NCI-H1105 (cell line): ENCODE results near the gene DYNC1I2.

Source experiments
- DNase-seq: peaks from one replicate; lab custom pipeline; 2025; lab: John Stamatoyannopoulos, UW

DYNC1I2 gene

DNA sequence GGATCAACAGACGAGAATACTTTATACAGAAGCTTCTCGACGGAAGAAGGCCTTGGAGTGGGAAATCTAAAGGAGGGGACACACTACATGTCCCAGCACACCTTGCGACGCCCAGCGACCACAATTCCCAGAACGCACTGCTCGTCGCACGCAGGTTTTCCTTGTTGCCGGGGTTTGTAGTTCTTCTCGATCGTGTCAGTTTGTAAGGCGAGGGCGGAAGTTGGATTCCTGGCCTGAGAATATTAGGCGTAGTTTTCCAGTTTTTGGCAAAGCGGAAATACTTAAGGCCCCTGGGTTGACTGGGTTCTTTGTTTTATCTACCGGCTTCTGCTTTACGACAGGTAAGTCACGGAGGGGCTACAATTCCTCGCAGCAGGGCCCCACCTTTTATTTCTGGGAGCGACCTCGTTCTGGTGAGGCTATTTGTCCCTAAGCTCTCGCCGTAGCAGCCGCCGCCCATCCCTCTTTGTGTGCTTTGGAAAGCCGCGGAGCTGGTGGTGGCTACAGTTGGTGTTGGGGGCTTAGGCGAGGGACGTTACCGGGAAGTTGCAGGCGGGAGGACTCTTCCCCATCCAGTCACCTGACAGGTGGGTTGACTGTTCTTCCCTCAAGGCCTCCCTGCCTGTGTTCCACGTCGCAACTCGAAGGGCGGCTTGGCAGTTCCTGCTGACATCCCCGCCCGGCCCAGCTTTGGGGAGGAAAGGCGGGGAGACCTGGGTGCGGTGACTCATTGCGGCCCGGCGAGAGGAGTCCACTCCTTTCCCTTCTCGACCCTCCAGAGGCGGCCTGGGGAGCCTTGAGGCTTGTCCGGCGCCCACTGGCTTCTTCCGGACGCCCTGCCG lies at the start of gene DYNC1I2:
DYNC1I2 (plus strand) TSS at position 183 of the 842 bp plus-strand sequence. CDS start 2,687 bp downstream, outside the sequence.
- peak; percentile 84 for DNase-seq

DNA sequence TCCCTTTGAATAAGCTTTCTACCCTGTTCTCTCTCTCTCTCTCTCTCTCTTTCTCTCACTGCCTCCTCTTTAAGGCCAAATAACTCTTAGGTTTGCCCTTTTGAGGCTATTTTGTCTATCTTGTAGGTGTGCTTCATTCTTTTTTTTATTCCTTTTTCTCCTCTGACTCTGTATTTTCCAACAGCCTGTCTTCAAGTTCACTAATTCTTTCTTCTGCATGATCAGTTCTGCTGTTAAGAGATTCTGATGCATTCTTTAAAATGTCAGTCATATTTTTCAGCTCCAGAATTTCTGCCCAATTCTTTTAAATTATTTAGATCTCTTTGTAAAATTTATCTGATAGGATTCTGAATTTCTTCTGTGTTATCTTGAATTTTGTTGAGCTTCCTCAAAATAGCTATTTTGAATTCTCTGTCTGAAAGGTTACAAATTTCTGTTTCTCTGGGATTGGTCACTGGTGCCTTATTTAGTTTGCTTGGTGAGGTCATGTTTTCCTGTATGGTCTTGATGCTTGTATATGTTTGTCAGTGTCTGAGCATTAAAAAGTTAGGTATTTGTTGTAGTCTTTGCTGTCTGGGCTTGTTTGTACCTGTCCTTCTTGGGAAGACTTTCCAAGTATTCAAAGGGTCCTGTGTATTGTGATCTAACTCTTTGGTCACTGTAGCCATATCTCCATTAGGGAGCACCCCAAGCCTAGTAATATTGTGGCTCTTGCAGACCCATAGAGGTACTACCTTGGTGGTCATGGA lies 35.4 kb upstream of the DYNC1I2 start:
- DNase-seq = no peak

DNA sequence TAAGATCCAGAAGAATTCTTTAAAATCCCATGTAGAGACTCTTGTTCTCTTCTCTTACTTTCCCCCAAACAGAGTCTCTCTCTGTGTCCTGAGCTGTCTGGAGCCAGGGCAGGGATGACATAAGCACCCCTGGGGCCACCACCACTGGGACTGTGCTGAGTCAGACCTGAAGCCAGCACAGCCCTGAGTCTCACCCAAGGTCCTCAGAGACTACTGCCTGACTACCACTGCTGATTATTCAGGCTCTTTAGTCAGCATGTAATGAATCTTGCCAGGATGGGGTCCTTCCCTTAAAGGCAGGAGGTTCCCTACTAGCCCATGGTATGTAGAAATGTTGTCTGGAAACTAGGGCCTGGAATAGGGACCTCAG lies 34.9 kb upstream of the DYNC1I2 start:
- no peak for DNase-seq

DNA sequence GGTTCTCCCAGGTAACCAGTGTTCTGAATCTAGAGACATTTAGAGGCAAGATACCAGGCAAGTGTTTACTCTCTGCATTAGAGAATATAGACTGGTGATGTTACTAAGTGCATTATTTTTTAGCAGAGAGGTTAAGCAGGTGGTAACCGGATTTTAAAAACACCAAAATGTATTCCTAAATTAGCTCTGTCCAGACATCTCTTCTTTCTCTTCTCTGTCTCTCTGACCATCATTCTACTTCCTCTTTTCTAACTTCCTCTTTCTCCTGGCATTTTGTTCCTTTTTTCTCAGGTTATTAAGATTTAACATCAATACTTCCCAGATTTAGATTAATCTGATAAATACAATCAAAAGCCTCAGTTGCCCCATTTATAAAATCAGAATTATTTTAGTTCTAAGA lies 31.7 kb upstream of the DYNC1I2 start:
- no peak for DNase-seq

DNA sequence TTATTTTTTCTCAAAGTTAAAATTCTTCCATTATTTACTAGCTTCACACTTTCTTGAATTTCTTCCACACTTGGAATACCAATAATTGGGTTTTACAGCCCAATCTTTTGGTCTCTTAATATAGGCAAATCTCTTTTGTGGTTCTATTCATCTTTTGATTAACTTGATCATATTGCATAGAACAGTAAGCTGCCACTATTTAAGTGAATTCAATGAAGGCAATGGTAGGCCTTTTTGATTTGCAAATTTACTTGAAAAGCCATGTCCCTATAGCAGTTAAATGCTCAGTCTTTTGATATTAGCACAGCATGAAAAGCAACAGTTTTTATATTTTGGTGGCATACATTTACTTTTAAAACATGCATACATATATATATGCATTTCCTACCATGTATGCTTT lies 20.2 kb upstream of the DYNC1I2 start:
- no peak for DNase-seq

DNA sequence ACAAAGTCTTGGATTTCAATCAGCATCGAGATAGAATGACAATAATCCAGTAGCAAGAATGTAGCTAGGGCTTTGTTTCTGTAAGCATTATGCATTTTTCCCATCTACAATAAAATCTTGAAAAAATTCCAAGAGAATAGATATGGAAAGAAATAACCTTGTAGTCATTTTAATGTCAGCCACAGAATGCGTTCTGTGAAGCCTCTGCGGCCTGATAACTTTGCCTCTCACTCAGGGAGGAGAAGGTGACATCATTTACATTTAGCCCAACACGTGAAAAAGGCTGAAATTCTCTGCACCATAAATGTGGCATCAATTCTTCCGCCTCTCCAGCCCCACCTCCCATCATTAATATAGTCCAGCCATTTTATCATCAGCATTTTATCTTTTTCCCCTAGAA lies 19.1 kb upstream of the DYNC1I2 start:
- no peak for DNase-seq

DNA sequence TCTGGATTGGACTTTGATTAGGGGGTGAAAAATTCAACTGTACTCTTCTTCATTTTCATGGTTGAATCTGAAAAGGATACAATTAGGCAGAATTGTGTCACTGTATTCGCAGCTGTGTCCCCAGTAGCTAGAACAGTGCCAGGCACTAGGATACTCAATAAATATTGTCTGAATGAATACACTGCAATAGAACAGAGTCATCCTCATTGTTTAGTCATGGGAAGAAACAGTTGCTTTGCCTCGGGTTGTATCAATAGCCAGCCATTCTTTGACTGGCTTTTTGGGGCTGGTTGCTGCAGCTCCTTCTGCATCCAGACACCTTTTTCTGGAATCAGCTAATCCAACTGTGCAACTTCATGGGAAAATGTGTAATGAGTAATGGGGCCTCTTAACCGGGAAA lies 18.1 kb upstream of the DYNC1I2 start:
- no peak for DNase-seq

DNA sequence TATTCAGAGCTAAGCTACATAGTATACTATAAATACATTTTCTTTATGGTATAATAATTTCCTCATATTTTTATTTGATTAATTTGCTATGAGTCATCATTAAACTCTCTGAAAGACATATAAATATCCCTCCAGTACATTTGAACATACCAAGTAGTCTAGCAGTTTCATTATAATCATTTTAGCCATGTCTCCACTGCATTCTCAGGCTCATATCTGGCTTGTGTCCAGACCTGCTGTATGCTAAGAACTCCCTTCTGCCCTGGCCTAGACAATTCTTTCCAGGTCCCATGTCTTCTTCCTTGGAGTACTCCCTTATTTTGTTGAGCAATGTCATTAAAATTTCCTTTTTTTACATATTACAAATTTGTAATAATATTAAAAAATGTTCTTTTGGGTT lies 16.6 kb upstream of the DYNC1I2 start:
- no peak for DNase-seq

DNA sequence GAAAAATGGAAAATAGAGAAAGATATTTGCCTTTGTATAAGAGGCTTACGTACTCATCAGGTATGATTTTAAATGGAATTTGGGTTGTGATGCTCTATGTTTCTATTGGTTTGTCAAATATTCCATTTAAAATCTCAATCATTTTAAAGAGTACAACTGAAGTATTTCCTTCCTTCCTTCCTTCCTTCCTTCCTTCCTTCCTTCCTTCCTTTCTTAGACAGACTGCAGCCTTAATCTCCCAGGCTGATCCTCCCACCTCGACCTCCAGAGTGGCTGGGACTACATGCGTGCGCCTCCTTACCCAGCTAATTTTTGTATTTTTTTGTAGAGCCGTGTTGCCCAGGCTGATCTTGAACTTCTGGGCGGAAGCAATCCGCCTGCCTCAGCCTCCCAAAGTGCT lies 15.4 kb upstream of the DYNC1I2 start:
- DNase-seq = no peak

DNA sequence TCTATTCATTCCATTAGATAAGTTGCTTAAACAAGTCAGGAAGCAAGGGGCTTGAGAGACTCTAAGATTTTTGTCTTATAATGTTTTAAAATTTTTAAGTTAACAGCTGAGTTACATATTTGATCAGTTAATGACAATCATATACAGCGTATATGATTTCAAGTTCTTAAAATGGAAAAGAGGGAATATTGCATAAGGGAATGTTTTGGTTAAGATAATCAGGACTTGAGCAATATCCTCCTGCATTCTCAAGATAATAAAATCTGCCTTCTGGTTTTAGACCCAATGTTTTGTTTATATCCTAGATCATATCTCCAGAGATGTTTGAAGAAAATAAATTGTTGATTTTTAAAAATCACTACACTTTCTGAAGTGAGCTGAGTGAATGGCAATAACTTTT lies 13.4 kb upstream of the DYNC1I2 start:
- DNase-seq = no peak

DNA sequence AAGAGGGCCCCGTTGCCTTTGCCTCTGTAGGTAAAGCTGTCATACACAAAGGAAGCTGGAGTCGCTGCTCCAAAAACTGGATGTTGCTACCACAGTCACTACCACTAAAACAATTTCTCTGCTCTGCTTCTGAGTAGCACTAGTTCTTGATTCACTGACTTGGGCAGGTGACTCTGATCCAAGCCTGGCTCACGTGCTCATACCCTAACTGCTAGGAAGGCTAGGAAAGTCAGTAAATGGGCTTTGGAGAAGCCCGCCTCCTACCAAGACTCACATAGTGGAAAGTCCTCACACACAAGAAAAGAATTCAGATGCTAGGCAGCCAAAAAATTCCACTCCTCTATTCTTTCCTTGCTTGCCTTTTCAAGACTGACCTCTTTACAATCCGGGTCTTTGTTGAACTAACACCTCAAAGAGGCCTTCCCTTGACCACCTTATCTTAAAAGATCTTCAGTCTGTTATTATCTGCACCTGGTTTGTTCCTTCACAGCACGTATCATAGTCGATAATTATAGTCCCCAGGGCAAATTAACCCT lies 11.4 kb upstream of the DYNC1I2 start:
- DNase-seq = no peak

DNA sequence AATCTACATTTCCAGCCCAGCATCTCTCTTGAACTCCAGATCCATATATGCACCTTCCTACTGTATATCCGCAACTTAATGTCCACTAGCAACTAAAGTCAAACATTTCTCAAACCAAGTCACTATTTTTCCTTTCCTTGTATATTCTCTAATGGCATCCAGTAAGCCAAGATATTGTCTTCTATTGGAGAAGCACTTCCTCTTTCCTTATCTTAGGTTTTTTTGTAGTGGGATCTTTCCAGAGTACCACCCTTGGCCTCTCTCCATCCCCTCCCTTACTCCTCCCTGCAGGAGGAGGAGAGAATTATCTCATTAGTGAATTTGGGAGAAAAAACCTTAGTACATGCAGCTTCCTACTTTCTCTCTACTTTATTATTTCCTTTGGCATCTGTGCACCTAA lies 8.7 kb upstream of the DYNC1I2 start:
- DNase-seq = no peak

DNA sequence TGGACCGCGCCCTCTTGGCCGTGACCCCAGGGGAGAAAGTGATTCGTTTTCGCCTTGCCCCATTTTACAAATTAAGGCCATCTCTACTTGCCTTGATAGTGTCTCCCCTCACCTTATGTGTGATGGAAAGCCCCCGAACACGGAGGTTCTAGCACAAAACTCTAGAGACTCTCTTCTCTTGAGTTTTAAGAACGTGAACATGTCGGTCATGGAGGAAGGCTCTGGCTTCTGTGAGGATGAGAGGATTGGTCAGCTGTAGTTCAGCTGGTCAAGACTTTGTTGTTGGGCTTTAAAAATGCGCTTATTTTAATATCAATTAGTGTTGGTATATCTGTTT lies 828 bp downstream of the DYNC1I2 start:
- DNase-seq = no peak

DNA sequence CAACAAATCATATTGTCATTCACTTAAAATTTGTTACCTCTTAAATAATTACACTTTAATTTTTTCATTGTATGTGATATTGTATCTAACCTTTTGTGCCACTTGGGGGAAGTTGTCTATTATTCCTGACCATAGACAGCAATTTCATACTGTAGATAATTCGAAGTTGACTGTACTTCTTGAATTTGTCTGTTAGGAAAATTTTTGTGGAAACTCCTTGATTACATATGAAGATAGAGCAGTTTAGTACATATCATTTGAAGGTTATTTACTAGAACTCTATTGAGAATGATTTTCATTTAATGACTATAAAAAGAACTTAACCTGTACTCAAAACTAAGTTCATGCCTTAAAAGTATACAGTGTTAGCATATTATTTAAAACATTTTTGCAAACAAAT lies 5.1 kb downstream of the DYNC1I2 start:
- no peak for DNase-seq

DNA sequence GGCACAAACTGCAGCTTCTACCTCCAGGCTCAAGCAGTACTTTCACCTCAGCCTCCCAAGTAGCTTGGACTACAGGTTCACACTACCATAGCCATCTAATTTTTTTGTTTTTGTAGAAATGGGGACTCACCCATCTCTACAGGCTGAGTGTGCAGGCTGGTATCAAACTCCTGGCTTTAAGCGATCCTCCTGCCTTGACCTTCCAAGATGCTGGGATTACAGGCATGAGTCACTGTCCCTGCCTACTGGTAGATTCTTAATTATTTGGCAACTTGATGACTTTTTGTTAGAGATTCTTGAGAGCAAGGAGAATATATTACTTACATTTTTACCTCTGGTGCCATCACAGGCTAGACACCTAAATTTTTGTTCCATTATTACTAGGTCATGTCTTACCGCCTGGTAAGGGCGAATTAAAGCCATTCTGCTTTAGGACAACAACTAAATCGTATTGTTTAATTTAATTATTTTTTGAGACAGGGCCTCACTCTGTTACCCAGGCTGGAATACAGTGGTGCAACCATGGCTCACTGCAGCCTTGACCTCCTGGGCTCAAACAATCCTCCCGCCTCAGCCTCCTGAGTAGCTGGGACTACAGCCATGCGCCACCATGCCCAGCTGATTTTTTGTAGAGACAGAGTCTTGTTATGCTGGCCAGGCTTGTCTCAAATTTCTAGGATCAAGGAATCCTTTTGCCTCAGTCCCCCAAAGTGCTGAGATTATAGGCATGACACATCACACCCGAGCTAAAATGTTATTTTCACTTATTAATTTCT lies 15.7 kb downstream of the DYNC1I2 start:
- no peak for DNase-seq

DNA sequence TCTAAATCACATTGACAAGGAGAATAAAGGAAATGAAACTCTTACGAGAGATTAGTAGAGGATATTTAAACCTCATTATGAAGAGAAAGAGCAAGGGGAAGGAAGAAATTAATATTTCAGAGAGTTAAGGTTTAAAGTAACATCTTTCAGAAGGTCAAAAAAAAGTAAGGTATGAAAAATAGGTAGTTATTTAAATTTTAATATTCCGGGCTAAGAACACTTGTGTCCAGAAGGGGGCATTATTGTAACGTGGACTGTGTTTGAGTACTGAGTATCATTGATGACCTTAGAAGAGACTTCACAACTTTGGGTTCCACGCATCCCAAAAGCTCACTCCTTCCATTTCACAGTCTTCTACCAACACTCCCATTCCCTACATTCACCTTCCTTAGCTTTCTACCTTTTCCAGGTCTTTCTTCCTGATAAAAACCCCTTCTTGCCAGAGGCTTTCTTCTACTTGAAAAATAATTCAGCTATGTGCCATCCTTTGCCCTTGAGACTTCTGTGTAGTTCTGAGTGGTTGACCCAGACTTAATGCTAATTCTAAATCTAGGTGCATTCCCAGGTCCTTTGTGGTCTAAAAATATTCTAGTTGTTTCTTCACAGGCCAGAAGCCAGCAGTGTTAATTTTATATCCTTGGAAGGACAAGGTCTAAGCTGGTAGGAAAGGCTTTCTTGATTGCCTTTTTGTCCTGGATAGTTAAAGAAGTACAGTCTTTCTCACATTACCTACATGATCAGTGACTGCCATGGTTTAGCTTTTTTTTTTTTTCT lies 16.5 kb downstream of the DYNC1I2 start:
- no peak for DNase-seq

DNA sequence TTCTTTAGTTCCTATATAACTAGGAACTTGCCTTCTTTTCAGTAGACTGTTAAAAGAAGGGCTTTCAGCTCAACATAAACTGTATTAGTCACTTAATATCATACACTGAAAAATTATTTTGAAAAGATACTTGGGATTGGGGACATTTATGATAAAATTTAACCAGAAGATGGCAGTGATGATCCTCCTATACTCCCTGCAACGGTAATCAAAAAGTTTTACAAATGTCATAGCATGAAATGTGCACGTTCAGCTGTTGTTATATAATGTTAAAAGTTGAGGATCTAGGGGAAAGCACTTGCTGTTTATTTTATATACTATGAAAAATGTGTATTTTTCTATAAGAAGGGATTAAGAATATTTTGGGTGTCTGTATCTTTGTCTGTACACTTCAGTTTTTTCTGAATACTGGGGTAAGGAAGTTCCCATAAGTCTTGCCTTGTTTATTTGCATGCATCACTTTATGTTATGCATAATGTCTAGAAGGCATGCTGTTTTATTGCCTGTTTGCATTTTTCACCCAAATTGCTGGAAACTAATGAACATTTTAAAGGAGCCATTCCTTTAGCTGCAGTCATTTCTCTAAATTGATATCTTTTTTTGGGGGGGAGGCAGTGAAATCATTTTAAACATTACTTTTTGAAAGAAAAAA lies 19.0 kb downstream of the DYNC1I2 start:
- DNase-seq = no peak

DNA sequence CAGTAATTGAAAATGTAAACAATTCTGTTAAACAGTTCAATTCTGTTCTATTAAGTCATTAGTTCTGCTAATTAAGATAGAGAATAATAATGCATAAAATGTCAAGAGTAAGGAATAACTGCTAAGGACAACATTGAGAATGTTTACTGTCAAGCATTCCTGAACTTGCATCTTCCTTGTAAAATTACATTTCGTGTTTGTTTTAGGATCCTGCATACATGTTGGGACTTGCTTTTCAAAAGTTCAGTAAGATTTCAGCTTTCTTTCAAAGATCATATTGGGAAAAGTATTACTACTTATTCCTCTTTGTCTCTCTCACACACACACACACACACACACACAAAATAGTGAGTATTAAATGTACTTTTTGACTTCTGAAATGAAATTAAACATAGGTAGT lies 20.5 kb downstream of the DYNC1I2 start:
- no peak for DNase-seq

DNA sequence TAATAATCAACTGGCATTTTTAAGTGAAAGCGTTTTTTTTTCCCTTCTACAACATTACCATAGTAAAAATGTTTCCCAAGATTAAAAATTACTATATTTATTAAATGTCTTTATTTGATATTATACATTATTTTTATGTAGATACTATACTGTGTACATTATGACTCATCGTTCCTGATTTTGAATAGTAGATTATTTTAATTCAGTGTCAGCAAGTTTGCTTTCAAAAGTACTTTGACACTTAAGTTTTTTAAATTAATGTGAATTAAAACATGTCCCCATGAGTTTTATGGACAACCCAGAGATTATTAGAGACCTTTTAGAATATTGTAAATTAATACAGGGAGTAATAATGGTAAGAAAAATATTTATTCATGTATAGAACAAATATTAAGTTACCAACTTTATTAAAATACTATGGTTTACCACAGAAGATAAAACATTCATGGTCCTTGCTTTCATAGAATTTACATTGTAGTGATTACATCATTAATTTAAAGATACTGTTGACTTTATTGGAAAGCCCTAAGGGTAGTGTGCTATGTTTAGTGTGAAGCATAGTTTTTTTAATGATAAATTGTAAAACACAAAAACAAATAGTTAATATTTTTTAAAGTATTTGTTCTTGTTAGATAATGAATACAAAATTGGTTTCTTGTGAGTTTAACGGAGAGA lies 21.9 kb downstream of the DYNC1I2 start:
- no peak for DNase-seq

DNA sequence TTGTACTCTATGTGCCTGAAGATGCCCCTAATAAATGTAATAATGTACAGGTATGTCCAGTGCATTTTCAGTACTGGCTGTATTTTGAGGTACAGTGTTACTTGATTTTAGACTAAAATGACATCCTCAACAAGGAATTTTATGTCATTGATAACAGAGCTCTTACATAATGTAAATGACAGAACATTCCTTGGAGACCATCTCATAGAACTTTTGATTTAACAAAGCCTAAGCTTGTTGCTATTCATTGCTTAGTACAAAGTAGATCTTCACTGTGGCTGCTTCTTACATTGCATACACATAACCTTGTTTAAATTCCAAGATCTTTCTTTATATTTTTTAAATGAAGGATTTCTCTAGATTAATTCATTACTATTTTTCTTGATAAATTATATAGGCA lies 24.1 kb downstream of the DYNC1I2 start:
- no peak for DNase-seq

DNA sequence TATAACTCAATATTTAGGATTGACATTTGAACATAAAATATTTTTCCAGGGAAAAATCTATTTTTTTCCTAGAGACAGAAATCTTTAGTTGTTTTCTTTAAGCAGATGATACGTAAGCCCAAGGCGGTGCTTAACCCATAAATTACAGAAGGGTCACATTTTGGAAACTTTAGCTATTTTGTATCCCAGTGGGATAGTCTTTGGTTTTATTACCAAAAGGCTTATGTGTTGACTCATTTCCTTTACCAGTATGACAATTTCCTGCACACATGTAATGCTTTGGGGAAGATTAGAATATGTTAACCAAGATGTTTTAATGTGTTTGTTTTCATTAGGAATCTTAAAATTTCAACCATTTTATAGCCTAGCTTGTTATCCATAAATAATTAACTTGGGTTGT lies 24.8 kb downstream of the DYNC1I2 start:
- no peak for DNase-seq
